Measurements from ENCODE around the gene CLECL1. TPM values are rescaled to one million over a fixed set of nuclear protein-coding genes. Genes with fewer than 3 reads are reported as not detected.
"Not testable (repeated sequence)": the region's sequence is repeated elsewhere in the genome, so short reads cannot be mapped to it uniquely, and the experiment has no call there.

CLECL1 gene
- total and polyA plus RNA-seq, 4 donors, result 0.17 to 0.42 (median 0.35) TPM

DNA sequence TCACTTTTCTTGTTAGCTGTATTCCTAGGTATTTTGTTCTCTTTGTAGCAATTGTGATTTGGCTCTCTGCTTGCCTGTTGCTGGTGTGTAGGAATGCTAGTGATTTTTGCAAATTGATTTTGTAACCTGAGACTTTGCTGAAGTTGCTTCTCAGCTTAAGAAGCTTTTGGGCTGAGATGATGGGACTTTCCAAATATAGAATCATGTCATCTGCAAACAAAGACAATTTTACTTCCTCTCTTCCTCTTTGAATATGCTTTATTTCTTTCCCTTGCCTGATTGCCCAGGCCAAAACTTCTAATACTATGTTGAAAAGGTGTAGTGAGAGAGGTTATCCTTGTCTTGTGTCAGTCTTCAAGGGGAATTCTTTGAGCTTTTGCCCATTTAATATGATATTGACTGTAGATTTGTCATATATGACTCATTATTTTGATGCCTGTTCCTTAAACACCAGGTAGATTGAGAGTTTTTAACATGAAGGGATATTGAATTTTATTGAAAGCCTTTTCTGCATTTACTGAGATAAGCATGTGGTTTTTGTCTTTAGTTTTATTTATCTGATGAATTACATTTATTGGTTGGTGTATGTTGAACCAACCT lies 26.7 kb downstream of the CLECL1 start (continued):
- no peak for TF ChIP-seq REST (IDR thresholded peaks at IDR 0.05)
- no peak for TF ChIP-seq CTCF (IDR thresholded peaks at IDR 0.05; ENCODE audit: low read depth, low read length, missing input control)
- TF ChIP-seq SP1 (IDR thresholded peaks at IDR 0.05), result no peak
- no peak for TF ChIP-seq JUND (IDR thresholded peaks at IDR 0.05)
- TF ChIP-seq, protein P1, sequence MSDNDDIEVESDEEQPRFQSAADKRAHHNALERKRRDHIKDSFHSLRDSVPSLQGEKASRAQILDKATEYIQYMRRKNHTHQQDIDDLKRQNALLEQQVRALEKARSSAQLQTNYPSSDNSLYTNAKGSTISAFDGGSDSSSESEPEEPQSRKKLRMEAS (IDR thresholded peaks at IDR 0.05), result no peak
- no peak for TF ChIP-seq TAF1 (conservative IDR thresholded peaks at IDR 0.05)
- no peak for TF ChIP-seq EGR1 (IDR thresholded peaks at IDR 0.05; ENCODE audit: low read depth in 2 of 2)
- no peak for TF ChIP-seq RAD21 (IDR thresholded peaks at IDR 0.05)
- TF ChIP-seq FOXA2 (IDR thresholded peaks at IDR 0.05), result no peak

DNA sequence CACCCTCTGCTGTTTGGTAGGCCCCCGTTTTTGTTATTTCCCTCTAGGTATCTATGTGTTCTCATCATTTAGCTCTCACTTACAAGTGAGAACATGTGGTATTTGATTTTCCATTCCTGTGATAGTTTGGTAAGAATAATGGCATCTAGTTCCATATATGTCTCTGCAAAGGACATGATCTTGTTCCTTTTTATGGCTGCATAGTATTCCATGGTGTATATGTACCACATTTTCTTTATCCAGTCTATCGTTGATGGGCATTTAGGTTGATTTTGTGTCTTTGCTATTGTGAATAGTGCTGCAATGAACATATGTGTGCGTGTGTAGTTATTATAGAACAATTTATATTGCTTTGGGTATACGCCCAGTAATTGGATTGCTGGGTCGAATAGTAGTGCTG lies 28.3 kb downstream of the CLECL1 start:
- not testable (repeated sequence) for H3K36me3 ChIP-seq (ENCODE audit: control insufficient read depth in 4 of 4, insufficient read depth in 3 of 4, low read depth in 1 of 4, low read length in 3 of 4); H3K9ac ChIP-seq (ENCODE audit: low read depth in 1 of 2, low read length in 2 of 2); H3K27ac ChIP-seq (ENCODE audit: low read depth in 1 of 2, low read length in 2 of 2); H3K4me3 ChIP-seq (ENCODE audit: low read depth in 1 of 3, low read length in 3 of 3); H3K27me3 ChIP-seq (ENCODE audit: control insufficient read depth in 4 of 4, insufficient read depth in 4 of 4, low read length in 3 of 4); H3K4me1 ChIP-seq (ENCODE audit: control insufficient read depth in 4 of 4, insufficient read depth in 4 of 4, low read length in 3 of 4); DNase-seq (ENCODE audit: low spot score); H3K9me3 ChIP-seq (ENCODE audit: control insufficient read depth in 4 of 4, low read length in 3 of 4)
- WGBS, result 90% methylated on average over 5 of the region's 5 CpGs

DNA sequence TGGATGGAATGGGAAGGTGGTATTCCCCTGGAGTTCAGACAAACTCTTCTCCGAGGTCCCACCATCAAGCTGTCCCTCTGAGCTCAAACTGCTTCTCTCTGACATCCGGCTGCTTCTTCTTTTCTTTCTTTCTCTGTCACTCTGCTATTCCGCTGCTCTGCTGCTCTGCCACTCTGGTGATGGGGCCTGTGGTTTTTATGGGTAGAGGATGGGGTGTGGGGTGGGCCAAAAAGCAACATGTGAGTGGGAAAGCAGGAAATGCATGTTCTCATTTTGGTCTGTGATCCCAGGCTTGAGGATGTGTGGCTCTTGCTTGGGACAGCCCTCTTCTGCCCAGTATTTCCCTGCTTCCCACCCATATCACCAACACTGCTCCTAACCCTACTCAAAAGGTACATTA lies 30.6 kb downstream of the CLECL1 start:
- no peaks in the 10 kb centered on the region for H3K9me3 ChIP-seq (ENCODE audit: control insufficient read depth in 4 of 4, low read length in 3 of 4)
- no peak for DNase-seq (ENCODE audit: low spot score)
- TF ChIP-seq, protein P1 (IDR thresholded peaks at IDR 0.05), result no peak
- TF ChIP-seq REST (IDR thresholded peaks at IDR 0.05) (no peak), NR2F2 (IDR thresholded peaks at IDR 0.05) (no peak), HNF4A (conservative IDR thresholded peaks at IDR 0.05) (no peak), ZBTB33 (IDR thresholded peaks at IDR 0.05) (no peak), HNF4G (IDR thresholded peaks at IDR 0.05) (no peak), YY1 (IDR thresholded peaks at IDR 0.05) (no peak), GABPA (IDR thresholded peaks at IDR 0.05 in 1 of 2, conservative IDR thresholded peaks at IDR 0.05 in 1 of 2) (no peak), CTCF (IDR thresholded peaks at IDR 0.05; ENCODE audit: low read depth, low read length, missing input control) (no peak), FOXA1 (IDR thresholded peaks at IDR 0.05) (no peak), SP1 (IDR thresholded peaks at IDR 0.05) (no peak), FOXA2 (IDR thresholded peaks at IDR 0.05) (no peak), TAF1 (conservative IDR thresholded peaks at IDR 0.05) (no peak)

More for the DNA sequence above, 30.6 kb downstream of the CLECL1 start:
- Histone ChIP-seq H3K27me3 (ENCODE audit: control insufficient read depth in 4 of 4, insufficient read depth in 4 of 4, low read length in 3 of 4) (no peaks in the 10 kb centered on the region), H3K4me3 (ENCODE audit: low read depth in 1 of 3, low read length in 3 of 3) (no peak overlapping the region), H3K27ac (ENCODE audit: low read depth in 1 of 2, low read length in 2 of 2) (no peak overlapping the region), H3K4me1 (ENCODE audit: control insufficient read depth in 4 of 4, insufficient read depth in 4 of 4, low read length in 3 of 4) (no peaks in the 10 kb centered on the region), H3K36me3 (ENCODE audit: control insufficient read depth in 4 of 4, insufficient read depth in 3 of 4, low read depth in 1 of 4, low read length in 3 of 4) (no peaks in the 10 kb centered on the region), H3K9ac (ENCODE audit: low read depth in 1 of 2, low read length in 2 of 2) (no peak overlapping the region)
- WGBS, result 78% methylated on average over 3 of the region's 3 CpGs

All from liver (tissue), 9 donors.